Stimulated activated CD8-positive, alpha-beta memory T cell treated with anti-CD3 and anti-CD28 coated beads, Interleukin-7, amount 100 ng/mL, for 4 hours (primary cell): Measurements from ENCODE around the gene METTL1.

Experiments used
- DNase-seq, 2 donors: peaks; one replicate each; pipeline ENCODE4 v3.0.0-alpha.2; 2020; ENCODE audit warnings: low read depth in 2 of 2

METTL1 gene

GRCh38 chr12:57737467-57738460, 34.1 kb downstream of the METTL1 start:
- DNase-seq: no peak

DNA sequence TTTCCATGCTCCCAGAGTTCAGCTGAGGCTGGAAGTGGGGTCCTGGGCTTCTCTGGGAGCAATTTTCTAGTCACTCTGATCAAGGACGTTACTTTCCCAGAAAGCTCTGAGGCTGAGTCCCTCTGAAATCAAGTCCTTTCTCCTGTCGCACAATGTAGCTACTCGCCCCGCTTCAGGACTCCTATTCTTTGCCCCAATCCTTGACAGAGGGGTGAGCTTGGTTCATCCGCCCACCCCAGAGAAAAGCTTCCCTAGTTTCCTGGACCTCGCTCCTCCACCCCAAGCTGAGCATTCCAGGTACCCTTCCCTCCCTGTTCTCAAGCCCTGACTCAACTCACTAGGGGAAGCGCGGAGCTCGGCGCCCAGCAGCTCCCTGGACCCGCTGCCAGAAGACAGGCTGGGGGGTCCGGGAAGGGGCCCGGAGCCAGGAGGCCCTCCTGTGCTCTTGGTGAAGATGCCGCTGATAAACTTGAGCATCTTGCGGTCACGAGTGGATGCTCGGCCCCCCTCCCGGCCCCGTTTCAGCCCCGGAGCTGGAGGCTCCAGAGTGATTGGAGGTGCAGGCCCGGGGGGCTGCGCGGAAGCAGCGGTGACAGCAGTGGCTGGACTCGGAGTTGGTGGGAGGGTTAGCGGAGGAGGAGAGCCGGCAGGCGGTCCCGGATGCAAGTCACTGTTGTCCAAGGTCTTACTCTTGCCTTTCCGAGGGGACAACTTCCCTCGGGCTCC, 35.0 kb downstream of the METTL1 start:
- DNase-seq: no peak

GRCh38 chr12:57735952-57736740, 35.8 kb downstream of the METTL1 start:
- no peak for DNase-seq

GRCh38 chr12:57735198-57735855, 36.6 kb downstream of the METTL1 start:
- no peak for DNase-seq

DNA sequence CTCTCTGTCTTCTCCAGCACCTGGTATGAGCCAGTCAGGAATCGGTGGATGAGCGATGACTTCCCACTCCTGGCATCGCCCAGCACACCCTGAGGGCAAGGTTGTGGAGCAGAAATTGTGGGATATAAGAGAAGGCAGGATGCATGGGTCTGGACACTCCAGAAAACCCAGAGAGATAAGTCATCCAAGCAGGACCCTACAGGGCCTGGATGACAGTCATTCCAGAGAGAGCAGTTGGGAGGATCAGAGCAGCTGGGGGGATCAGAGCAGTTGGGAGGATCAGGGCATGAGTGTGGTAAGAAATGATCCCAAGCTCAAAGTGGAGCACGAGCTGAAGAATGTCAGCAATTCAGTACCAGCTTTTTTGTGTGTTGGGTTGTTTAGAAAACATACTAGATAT, 37.3 kb downstream of the METTL1 start:
- DNase-seq: no peak

GRCh38 chr12:57733928-57734327, 38.0 kb downstream of the METTL1 start:
- DNase-seq: no peak

GRCh38 chr12:57732726-57733593, 38.9 kb downstream of the METTL1 start:
- no peak for DNase-seq

DNA sequence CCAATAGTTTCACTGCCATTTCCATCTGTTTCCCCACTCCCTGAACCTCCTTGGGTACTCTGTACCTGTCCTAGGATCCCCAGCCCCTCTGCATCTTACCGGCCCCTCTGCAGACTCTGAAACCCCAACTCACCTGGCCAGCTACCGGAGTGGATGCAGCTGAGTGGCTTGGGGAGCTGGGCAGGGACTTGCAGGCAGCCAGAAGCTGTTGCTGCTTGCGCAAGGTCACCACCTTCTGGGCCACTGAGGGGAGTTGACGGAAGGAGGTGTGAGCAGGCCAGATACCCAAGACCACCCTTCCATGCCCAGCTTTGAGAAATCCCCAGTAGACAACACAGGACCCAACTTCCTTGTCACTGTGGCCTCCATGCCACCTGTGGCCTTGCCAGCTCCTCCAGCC, 39.6 kb downstream of the METTL1 start:
- DNase-seq: no peak

DNA sequence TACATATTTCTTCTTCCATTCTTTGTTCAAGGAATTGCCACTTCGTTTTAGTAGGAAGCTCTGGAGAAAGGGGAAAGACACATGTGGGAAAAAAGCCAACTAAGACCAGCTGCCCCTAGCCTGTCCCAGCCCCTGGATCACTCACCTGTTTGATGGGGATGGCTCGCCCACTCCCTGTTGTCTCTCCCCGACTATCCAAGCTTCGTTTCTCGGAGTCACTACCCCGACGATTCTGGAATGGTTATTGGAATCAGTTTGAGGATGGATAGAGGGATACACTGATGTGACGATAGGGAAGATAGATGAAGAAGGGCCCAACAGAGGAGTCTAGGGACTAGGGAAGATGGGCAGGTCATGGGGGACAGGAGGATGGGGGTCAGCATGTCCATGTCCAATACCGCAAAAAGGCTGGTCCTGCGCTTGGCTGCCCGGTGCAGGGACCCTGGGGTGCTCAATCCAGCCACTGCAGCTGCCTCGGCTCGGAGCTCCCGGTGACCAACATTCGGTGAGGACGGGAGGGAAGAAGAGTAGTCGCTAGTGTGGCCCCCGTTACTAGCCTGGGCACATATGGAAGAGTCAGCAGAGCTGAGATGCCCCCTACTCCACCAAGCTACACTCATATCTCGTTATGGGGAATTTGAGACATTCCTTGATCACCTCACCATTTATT, 40.4 kb downstream of the METTL1 start:
- no peak for DNase-seq

DNA sequence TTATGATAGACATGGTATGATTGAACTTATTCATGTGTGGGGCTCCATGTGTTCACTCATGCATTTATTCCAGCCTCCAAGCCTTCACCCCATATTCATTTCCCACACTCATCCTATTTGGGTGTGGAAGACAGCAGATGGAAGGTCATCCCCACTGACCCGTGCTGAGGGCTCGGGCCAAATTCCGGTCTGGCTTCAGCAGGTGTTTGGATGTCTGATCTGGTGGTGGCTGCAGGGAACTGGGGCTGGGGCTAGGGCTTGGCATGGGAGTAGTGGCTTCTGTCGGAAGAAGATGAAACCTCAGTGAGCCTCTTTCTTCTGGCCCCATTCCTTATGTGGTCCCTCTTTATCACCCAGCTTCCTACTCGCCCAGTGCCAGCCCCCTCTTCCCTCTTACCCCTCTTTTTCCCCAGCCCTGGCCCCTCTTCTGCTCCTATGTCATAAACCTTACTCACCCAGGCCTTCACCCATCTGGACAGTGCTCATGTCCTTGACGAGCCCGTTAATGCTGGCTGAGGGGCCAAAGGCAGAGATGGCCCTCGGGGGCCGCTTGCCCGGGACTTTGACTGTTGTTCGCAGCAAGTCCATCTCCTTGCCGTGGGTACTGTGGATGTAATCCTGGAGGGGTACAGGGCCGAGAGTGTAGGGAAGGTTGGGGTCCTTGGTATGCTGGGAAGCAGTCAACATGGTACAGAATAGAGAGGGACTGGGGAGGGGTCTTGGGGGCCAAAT, 41.4 kb downstream of the METTL1 start:
- no peak for DNase-seq

GRCh38 chr12:57729321-57729844, 42.5 kb downstream of the METTL1 start:
- no peak for DNase-seq

- DNase-seq: no peak
Observed at GRCh38 chr12:57727758-57728395, 44.0 kb downstream of the METTL1 start.

DNA sequence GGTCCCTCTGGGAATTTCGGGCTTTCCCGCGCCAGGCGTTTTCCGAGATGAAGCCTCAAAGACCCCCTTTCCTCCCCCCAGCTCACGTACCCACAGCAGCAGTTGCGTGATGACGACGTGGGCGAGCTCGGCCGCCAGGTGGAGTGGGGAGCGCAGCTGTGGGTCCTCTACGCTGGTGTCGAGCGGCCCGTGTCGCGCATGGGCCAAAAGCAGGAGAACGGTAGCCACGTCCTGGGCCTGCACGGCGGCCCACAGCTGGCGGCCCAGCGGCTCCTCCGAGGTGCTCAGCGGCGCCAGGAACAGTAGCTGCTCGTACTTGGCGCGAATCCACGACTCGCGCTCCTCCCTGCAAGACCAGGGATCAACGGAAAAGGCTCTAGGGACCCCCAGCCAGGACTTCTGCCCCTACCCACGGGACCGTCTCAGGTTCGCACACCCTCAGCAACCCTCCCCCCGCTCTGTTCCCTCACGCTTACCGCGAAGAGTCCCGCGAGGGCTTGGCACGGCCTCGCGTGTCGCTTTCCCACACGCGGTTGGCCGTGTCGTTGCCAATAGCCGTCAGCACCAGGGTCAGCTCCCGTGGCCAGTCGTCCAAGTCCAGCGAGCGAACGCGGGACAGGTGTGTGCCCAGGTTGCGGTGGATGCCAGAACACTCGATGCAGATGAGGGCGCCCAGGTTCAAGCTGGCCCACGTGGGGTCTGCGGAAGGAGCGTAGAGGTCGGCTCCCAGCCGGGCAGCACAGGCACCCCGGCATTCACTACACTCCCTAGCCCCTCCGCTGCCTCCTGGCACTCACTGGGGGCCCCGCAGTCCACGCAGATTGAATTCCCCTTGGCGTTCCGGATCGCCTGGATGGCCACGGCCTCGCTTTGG, 44.8 kb downstream of the METTL1 start:
- no peak for DNase-seq

GRCh38 chr12:57726151-57726883, 45.6 kb downstream of the METTL1 start:
- no peak for DNase-seq

DNA sequence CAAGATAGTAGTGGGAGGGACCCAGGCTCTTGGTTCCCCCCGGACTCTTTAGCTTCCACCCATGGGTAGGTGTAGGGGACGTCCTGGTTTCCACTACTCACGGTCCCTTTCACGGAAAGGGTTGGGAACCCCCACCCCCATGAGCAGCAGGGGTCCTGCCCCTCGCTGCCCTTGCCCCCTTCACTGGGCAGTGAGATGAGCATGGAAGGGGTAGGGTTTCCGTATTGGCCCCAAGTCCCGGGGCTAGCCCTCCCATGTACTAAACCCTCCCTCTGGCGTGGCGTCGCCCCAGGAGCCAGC, 46.1 kb downstream of the METTL1 start:
- DNase-seq: no peak

- DNase-seq: no peak
Observed at GRCh38 chr12:57724936-57725740, 46.8 kb downstream of the METTL1 start.
